GM21423 (cell line): ENCODE results near the gene SELENOK.
A peak's percentile ranks its signal among the peaks of the same experiment; 100 is the strongest.
"Not testable (repeated sequence)": the region's sequence is repeated elsewhere in the genome, so short reads cannot be mapped to it uniquely, and the experiment has no call there.

ENCODE experiments used
- ATAC-seq: cut with Tn5 transposase; IDR thresholded peaks from one replicate; pipeline ENCODE4 v1.9.1; 2021; ENCODE audit warnings: mild to moderate bottlenecking, moderate library complexity; ENCODE audit not compliant: unreplicated experiment

The SELENOK gene

GRCh38 chr3:53891497-53892285 lies at the start of gene SELENOK:
Gene SELENOK (minus strand): TSS chr3:53891859.
- ATAC-seq = peak; percentile 96

- ATAC-seq = no peak
Measured at GRCh38 chr3:53941184-53941583, 49.5 kb upstream of the SELENOK start.

GRCh38 chr3:53940623-53941022 lies 49.0 kb upstream of the SELENOK start:
- no peak for ATAC-seq

- ATAC-seq = no peak
Measured at GRCh38 chr3:53939813-53940212, 48.2 kb upstream of the SELENOK start.

GRCh38 chr3:53939086-53939582 lies 47.5 kb upstream of the SELENOK start:
- no peak for ATAC-seq

GRCh38 chr3:53938645-53939044 lies 47.0 kb upstream of the SELENOK start:
- ATAC-seq = no peak

- ATAC-seq = no peak
Measured at GRCh38 chr3:53936347-53936746, 44.7 kb upstream of the SELENOK start.

- ATAC-seq = no peak
Measured at GRCh38 chr3:53935283-53935901, 43.7 kb upstream of the SELENOK start.

GRCh38 chr3:53927208-53927872 lies 35.7 kb upstream of the SELENOK start:
- not testable (repeated sequence) for ATAC-seq

GRCh38 chr3:53921296-53921695 lies 29.6 kb upstream of the SELENOK start:
- peak; percentile 53 for ATAC-seq

- no peak for ATAC-seq
Measured at GRCh38 chr3:53919741-53920140, 28.1 kb upstream of the SELENOK start.

GRCh38 chr3:53913401-53913800 lies 21.7 kb upstream of the SELENOK start:
- ATAC-seq = no peak

GRCh38 chr3:53902711-53903110 lies 11.1 kb upstream of the SELENOK start:
- ATAC-seq = no peak

- no peak for ATAC-seq
Measured at GRCh38 chr3:53902067-53902466, 10.4 kb upstream of the SELENOK start.

- ATAC-seq = no peak
Measured at GRCh38 chr3:53900666-53901331, 9.1 kb upstream of the SELENOK start.

GRCh38 chr3:53899750-53900149 lies 8.1 kb upstream of the SELENOK start:
- ATAC-seq = no peak

- ATAC-seq = no peak
Measured at GRCh38 chr3:53892286-53892637, 603 bp upstream of the SELENOK start.

- ATAC-seq = no peak
Measured at GRCh38 chr3:53890726-53891475, 758 bp downstream of the SELENOK start.

- ATAC-seq = no peak
Measured at GRCh38 chr3:53888232-53888631, 3.4 kb downstream of the SELENOK start.

GRCh38 chr3:53887446-53887845 lies 4.2 kb downstream of the SELENOK start:
- ATAC-seq = no peak

- ATAC-seq = no peak
Measured at GRCh38 chr3:53885239-53885638, 6.4 kb downstream of the SELENOK start.
